ENCODE data around the gene SRC. TPM values are rescaled to one million over a fixed set of nuclear protein-coding genes. Genes with fewer than 3 reads are reported as not detected.

The SRC gene
- total RNA-seq, 2 donors from 2014 or later, result 5.4 to 8.3 TPM

DNA sequence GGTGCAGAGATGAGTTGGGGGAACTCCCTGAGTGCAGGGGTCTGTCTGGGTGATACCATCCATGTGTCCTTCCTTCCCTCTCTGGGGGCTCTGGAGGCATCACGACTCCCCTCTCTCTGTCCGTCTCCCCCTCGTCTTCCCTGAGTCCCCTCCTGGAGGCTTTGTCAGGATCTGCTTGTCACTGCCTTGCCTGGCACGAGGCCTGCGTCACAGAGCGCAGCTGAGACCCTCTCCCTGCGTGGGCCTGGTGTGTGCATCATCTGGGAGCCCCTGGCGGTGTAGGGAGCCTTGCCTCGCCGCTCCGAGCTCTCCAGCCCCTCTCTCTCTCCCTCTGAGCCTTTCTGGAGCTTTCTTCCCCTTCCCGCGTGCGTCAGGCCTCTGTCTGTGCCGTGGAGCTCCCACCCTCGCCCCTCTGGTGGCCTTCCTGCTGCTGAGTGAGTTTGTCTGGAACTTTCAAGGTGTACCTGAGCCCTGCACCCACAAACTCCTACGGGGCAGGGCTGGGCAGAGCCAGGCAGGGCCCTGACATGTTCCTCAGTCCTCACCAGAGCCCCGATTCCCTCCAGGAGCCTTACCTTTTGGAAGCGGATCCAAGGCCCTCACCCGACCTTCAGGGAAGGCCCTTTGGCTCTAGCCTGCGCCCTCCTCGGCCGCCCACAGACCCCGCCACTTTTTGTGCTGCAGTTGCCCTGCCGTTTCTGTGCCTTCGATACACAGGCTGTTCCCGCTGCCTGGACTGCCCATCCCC, 70.3 kb downstream of the SRC start:
- Mint-ChIP-seq H3K36me3 (no peaks in the 10 kb centered on the region), H3K9me3 (no peaks in the 10 kb centered on the region), H3K27ac (peak overlapping the region in 1 of 2 donors; percentile 46)
- DNase-seq (ENCODE audit: low spot score in 2 of 2) (no peak), ATAC-seq (no peak)

DNA sequence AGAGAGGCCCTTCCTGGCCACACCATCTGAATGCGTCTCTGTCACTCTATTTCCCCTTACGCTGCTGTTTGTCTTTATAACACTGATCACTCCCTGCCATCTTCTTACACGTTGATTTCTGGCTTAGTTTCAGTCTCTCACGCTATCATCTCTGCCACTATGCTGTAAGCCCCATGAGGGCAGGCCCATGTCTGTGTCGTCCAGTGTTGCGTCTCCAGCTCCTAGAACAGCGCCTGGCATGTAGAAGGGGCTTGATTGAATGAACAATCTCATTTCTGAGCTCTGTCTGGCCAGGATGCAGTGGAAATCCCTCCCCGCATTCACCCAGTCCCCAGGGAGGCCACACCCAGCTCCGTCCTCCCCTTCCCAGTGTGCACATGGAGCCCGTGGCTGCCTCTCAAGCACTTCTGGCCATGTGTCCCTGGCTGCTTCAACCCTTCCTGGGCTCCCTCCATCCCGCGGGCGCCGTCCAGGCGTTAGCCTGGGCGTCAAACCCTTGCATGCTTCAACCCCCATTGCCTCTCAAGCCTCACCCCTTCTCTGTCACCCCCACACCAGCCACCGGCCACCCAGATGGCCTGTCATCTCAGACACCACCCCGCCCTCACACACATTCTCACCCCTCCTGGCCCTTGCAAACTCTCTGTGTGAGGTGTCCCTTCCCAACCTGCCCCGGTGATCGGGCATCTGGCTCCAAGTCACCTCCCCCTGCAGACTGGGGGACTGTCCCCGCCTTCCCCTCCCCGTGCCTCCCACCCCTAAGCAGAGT, 71.1 kb downstream of the SRC start:
- Mint-ChIP-seq H3K36me3 (no peaks in the 10 kb centered on the region), H3K9me3 (no peaks in the 10 kb centered on the region), H3K27ac (peak overlapping the region in 1 of 2 donors; percentile 46)
- no peak for DNase-seq (ENCODE audit: low spot score in 2 of 2)
- no peak for ATAC-seq

DNA sequence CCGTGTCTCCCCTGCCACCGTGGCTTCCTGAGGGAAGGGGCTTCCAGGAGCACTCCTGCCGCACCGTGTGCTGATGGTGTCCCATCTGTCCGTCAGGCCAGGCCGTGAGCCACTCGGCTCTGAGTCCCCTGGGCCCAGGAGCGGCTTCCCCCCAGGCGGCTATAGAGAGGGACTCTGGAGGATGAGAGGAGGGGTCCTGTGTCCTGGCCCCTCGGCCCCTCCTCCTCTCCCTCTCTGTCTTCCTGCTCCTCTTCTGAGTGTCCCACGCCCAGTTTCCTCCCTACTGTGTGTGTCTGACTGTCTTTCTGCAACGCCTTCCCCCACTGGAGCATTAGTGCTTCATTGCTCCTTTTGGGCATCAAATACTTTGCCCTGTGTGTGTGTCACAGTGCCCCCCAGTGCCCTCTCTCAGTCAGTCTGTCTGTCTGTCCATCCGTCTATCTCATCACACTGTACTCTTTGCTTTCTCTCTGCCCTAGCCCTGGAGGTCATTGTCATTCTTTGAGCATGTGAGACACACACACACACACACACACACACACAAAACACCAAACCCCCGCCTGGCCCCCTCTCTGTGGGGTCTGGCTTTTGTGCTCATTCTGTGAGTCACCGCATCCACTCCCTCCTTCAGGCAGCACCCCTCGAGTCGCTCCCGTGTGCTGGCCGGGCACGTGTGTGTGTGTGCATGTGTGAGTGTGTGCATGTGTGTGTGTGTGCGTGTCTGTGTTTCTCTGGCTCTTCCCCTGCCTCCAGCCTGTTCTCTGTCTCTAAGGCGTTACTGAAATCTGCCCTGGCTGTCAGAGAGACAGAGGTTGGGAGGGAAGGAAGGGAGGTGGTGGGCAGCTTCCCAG, 71.9 kb downstream of the SRC start:
- H3K9me3 Mint-ChIP-seq, result no peaks in the 10 kb centered on the region
- ATAC-seq, result no peak
- no peak for DNase-seq (ENCODE audit: low spot score in 2 of 2)
- no peaks in the 10 kb centered on the region for H3K36me3 Mint-ChIP-seq
- no peak overlapping the region for H3K27ac Mint-ChIP-seq

DNA sequence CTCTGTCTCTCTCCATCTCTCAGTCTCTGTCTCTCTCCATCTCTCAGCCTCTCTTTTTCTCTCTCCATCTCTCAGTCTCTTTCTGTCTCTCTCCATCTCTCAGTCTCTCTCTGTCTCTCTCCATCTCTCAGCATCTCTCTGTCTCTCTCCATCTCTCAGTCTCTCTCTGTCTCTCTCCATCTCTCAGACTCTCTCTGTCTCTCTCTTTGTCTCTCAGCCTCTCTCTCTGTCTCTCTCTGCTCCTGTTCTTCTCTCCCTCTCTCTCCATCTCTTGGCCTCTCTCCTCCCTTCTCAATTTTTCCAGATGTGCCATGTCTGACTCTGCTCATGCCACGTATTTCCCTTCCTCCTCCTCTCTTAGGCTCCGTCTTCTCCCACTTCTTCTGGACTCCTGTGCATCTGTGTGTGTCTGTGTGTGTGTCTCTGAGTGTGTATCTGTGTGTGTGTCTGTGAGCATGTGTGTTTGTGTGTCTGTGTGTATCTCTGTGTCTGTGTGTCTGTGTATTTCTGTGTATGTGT, 72.7 kb downstream of the SRC start:
- no peak overlapping the region for H3K27ac Mint-ChIP-seq
- no peak for DNase-seq (ENCODE audit: low spot score in 2 of 2)
- no peaks in the 10 kb centered on the region for H3K9me3 Mint-ChIP-seq
- no peak for ATAC-seq
- H3K36me3 Mint-ChIP-seq, result no peaks in the 10 kb centered on the region

DNA sequence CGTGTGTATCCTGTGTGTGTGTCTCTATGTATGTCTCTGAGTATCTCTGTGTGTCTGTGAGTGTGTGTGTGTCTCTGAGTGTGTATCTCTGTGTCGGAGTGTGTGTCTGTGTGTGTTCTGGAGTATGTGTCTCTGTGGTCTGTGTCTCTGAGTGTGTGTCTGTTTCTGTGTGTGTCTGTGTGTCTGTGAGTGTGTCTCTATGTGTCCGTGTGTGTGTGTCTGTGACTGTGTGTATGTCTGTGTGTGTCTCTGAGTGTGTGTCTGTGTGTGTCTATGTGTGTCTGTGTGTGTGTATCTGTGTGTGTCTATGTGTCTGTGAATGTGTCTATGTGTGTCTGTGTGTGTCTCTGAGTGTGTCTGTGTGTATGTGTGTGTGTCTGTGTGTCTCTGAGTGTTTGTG, 73.4 kb downstream of the SRC start:
- no peak for DNase-seq (ENCODE audit: low spot score in 2 of 2)
- no peak overlapping the region for H3K27ac Mint-ChIP-seq
- no peaks in the 10 kb centered on the region for H3K36me3 Mint-ChIP-seq
- no peak for ATAC-seq
- H3K9me3 Mint-ChIP-seq, result no peaks in the 10 kb centered on the region

DNA sequence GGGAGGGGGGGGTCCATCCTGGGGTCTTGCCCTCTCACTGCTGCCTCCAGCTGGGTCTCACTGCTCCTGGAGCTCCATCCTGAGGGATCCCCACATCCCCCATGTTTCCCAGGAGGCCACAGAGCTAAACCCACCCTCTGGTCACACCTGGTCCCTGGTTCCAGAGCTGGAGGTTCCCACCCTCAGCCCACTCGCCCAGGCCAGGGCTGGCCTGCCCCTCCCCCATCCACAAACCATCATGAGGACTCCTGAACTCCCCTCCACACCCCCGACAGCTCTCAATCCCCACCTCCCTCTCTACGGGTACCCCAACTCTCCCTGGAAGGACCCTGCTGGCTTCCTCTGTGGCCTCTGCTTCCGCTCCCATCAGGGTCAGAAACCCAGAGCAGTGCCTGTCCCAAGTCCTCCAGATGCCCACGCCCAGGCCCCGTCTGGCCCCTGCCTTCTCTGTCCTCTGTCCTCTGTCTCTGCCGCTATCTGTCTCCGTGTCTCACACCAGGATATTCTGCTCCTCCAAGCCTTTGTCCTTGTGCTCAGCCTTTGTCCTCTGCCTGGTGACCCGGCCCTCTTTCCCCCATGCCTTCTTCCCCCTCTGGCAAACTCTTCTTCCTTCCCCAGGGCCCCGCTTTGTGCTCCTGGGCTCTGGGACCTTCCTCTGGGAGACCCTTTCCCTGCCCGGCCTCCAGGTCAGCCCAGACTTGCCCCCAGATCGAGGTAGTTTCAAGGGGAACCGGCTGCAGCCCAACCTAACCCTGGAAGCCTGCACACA, 74.0 kb downstream of the SRC start:
- Mint-ChIP-seq H3K9me3 (no peaks in the 10 kb centered on the region), H3K27ac (no peak overlapping the region), H3K36me3 (no peaks in the 10 kb centered on the region)
- ATAC-seq, result no peak
- no peak for DNase-seq (ENCODE audit: low spot score in 2 of 2)

DNA sequence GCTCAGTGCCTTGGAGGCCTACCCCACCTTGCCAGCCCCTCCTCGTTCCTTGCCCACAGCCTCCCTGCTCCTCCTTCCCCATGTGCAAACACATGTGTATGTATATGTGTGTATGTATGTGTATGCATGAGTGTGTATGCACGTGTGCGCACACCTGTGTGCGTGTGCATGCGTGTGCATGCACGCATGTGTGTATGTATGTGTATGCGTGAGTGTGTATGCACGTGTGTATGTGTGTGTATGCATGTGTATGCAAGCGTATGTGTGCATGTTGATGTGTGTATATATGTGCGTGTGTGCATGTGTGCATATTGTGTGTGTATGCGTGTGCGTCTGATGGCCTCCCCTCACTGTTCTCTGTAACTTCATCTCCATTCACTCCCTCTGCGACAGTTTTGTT, 74.7 kb downstream of the SRC start:
- no peak for DNase-seq (ENCODE audit: low spot score in 2 of 2)
- no peak for ATAC-seq
- no peaks in the 10 kb centered on the region for H3K9me3 Mint-ChIP-seq
- H3K27ac Mint-ChIP-seq, result no peak overlapping the region
- no peaks in the 10 kb centered on the region for H3K36me3 Mint-ChIP-seq

DNA sequence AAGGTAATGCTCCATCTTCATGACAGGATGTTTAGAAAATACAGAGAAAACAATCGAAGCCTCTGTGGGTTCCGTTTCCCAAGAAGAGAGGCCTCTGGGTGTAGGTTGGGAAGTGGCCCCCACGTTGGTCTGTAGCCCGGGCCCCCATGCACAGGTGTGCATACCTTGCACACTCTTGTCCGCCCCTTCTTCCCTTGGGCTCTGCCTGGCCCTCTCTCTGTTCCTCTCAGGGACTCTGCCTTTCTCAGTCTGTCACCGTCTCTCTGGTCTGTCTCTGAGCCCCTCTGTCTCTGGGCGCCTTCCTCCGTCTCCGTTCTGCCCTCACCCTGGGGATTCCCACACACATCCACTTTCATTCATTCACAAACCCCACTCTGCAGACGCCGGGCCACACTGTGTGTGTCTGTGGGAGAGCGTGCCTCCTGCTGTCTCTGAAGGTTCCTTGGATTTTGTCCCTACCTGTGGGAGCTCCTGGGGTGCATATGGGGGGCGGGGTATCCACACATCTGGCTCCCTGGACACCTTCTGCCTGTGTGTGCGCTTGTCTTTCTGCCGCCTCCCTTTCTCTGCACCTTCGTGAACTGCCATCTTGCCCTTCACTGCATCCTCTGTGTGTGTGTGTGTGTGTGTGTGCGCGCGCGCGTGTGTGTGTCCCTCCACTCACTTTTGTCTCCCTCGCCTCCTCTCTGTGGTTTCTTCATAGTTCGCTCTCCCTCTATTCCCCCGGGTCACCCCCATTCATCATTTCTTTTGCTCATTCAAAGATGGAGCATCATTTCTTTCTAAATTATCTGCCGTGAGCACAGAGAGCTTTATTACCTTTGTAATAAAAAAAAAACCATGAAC, 75.3 kb downstream of the SRC start:
- ATAC-seq (no peak), DNase-seq (ENCODE audit: low spot score in 2 of 2) (no peak)
- H3K9me3 Mint-ChIP-seq, result no peaks in the 10 kb centered on the region
- H3K36me3 Mint-ChIP-seq, result no peaks in the 10 kb centered on the region
- no peak overlapping the region for H3K27ac Mint-ChIP-seq

DNA sequence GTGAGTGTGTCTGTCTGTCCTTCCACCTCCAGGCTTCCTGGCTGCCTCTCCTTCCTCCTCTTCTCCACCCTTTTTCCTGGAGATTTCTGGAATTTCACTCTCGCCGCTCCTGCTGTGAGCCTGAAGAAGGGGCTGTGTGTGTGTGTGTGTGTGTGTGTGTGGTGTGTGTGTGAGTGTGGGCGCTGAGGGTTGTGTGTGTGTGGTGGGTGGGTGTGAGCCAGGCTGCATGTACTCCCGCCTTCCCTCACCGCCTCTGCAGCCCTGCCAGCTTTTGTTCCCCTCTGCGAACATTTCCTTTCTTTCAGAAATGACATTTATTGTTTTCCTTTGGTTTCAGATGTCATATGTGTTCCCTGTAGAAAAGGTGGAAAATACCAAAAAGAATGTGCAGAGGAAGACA, 76.0 kb downstream of the SRC start:
- Mint-ChIP-seq H3K36me3 (no peaks in the 10 kb centered on the region), H3K9me3 (no peaks in the 10 kb centered on the region), H3K27ac (no peak overlapping the region)
- ATAC-seq (no peak), DNase-seq (ENCODE audit: low spot score in 2 of 2) (no peak)

DNA sequence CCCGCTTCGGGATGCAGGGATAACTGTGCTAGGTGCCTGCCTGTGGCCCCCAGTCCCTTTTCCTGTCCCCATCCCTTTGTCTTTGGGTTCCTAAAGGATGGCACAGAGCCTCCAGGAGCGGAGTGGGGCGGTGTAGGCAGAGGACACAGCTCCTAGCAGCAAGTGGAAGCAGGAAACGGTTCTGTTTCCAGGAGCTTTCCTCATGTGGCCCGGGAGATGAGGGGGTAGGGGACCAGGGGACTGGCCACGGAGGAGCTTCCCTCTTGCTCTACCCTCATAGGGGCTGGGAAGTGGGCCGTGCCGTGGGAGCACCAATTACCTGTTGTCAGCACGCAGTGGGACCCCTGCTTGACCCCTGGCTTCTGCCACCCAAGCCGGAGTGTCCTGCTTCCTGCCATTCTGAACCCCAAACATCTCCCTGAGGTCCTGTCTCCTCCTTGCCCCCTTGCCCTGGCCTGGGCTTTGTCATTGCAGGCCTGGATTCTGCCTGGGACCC, 76.9 kb downstream of the SRC start:
- Mint-ChIP-seq H3K27ac (no peak overlapping the region), H3K9me3 (no peaks in the 10 kb centered on the region), H3K36me3 (no peaks in the 10 kb centered on the region)
- ATAC-seq (no peak), DNase-seq (ENCODE audit: low spot score in 2 of 2) (no peak)

DNA sequence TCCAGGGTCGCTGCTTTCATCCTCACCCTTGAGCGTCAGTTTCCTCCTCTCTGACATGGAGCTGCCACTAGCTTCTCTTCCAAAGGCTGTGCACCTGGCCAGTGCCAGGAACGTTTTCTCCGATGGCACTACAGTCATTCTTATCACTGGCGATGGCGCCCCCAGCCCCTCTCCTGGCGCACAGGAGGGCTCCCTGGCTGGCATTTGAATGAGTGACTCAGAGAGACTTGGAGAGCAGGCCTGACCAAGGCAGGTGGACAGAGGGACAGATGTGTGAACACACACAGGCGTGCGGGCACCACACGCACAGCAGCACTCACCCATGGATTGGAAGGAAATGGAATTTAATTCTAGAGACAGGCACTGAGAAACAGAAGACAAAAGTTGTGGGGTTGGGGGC, 77.6 kb downstream of the SRC start:
- H3K36me3 Mint-ChIP-seq, result no peaks in the 10 kb centered on the region

DNA sequence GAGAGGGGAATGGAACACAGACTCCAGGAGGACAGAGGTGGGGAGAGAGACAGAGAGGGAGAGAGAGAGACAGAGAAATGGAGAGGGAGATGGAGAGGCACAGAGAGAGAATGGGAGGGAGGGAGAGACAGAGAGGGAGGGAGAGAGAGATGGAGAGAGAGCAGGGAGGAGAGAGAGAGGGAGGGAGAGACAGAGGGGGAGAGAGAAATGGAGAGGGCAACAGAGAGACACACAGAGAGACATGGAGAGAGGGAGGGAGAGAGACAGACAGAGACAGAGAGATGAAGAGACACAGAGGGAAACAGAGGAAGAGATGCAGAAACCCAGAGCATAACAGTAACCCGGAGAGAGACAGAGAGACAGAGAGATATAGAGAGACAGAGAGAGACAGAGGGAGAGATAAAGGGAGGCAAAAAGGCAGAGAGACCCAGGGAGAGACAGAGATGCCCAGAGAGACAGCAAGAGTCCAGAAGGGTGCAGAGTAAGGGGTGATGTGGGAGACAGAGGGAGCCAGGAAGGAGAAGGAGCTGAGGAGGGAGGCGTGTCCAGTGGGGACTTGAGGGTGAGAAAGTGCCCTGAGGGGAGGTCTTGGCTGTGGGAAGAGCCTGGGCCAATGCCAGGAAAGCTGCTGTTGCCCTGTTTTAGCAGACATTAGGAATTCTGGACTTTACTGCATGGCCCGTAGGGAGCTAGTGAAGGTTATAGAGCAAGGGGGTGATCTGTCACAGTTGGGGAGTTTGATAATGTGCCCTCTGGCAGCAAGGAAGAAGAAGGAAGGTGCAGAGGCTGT, 78.3 kb downstream of the SRC start:
- no peak for ATAC-seq
- no peak for DNase-seq (ENCODE audit: low spot score in 2 of 2)
- no peaks in the 10 kb centered on the region for H3K9me3 Mint-ChIP-seq
- no peaks in the 10 kb centered on the region for H3K36me3 Mint-ChIP-seq
- H3K27ac Mint-ChIP-seq, result peak overlapping the region in 1 of 2 donors; percentile 11

More for the DNA sequence above, 77.6 kb downstream of the SRC start:
- ATAC-seq (no peak), DNase-seq (ENCODE audit: low spot score in 2 of 2) (no peak)
- Mint-ChIP-seq H3K27ac (no peak overlapping the region), H3K9me3 (no peaks in the 10 kb centered on the region)

DNA sequence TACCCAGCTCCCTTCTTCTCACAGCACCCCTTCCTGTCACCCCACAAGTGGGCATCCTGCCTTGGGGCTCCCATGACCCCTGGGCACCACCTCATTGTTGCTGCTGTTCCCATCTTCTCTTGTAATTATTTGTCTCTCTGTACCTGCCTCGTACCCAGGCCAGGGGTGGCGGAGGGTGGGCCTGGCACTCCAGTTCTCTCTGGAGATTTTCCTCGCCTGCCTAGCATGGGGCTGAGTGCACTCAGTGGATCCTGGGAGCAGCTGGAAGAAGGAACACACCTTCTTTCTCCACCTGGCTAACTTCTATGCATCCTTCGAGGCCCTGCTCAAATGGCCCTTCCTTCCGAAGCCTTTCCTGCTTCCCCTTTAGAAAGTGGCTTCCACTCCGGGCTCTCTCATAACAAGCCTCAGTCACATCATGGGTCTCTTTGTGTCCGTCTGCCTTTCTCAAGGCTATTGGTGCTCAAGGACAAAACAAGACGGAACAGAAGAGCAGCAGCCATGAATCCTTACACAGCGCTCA, 79.2 kb downstream of the SRC start:
- no peak for DNase-seq (ENCODE audit: low spot score in 2 of 2)
- Mint-ChIP-seq H3K36me3 (no peaks in the 10 kb centered on the region), H3K27ac (no peak overlapping the region), H3K9me3 (no peaks in the 10 kb centered on the region)
- ATAC-seq, result no peak

DNA sequence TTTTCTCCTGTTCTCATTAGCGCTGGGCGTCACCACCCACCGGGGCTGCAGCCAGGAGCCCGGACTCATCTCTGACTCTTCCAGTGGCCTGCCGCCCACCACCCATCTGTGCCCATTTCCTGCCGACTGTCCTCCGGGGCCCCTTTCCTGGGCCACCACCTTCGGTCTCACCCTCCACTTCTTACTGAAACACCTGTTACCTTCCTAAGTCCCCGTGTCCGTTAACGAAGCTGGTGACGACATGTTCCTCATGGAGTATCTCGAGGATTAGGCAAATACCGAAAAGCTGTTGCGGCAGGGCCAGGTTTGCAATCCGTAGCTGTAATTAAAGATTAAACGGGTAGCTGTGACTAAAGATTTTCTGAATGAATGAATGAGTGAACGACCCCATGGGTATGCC, 80.2 kb downstream of the SRC start:
- ATAC-seq (no peak), DNase-seq (ENCODE audit: low spot score in 2 of 2) (no peak)
- H3K36me3 Mint-ChIP-seq, result no peaks in the 10 kb centered on the region
- H3K9me3 Mint-ChIP-seq, result no peaks in the 10 kb centered on the region
- H3K27ac Mint-ChIP-seq, result no peak overlapping the region

DNA sequence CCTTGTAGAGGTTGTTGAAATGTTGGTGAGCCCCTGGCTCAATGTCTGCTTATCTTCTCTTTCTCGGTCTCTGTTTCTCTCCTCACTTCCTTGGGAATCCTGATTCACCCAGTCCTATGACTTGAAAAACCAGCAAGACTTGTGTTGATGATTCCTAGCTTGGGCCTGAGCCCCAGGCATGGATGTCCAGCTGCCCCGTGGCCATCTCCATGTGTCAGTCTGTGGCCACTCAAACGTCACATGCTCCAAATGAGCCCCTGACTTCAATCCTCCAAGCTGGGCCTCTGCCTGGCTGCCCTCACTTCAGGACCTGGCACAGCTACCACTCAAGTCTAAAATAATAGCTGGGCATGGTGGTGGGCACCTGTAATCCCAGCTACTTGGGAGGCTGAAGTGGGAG, 81.0 kb downstream of the SRC start:
- Mint-ChIP-seq H3K36me3 (no peaks in the 10 kb centered on the region), H3K9me3 (no peaks in the 10 kb centered on the region), H3K27ac (no peak overlapping the region)
- ATAC-seq, result no peak
- no peak for DNase-seq (ENCODE audit: low spot score in 2 of 2)
